ENCODE data around the gene CCDC8.

The CCDC8 gene

DNA sequence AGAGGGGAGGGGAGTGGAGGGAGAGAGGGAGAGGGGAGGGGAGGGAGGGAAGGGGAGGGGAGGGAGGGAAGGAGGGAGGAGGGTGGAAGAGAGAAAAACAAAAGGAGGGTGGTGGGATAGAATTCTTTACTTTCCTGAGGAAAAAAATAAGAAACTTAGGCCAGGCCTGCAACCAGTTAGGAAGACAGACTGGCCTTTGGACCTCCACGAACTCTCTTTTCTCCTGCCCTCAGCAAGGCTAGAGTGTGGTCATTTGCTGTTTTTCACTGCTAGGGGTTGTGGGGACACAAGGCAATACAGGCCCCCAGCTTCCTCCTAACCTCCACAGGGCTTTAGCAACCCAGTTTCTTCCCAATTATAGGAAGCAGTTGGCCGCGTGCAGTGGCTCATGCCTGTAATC lies 4.2 kb downstream of the CCDC8 start:
- no peak overlapping the region for H3K4me3 ChIP-seq (ENCODE audit: low read length)
- no peak for TF ChIP-seq CTCF (conservative IDR thresholded peaks at IDR 0.05; ENCODE audit: low read depth, low read length)
- no peak for DNase-seq (ENCODE audit: low read depth)

DNA sequence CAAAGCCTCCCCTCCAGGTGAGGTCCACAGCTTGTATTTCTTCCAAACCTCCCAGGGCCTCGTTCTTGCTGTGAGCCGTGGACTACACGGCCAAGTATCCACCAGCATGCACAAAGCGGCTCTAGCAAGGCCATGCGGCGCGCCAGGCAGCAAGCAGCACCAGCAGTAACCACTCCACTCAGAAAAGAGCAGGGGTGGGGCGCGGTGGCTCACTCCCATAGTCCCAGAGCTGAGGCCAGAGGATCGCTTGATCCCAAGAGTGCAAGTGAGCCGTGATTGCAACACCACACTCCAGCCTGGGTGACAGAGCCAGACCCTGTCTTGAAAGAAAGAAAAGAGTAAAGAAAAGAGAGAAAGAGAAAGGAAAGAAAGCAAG lies 4.7 kb downstream of the CCDC8 start:
- no peak for TF ChIP-seq CTCF (conservative IDR thresholded peaks at IDR 0.05; ENCODE audit: low read depth, low read length)
- DNase-seq (ENCODE audit: low read depth), result no peak
- no peak overlapping the region for H3K4me3 ChIP-seq (ENCODE audit: low read length)

- no peak for TF ChIP-seq CTCF (conservative IDR thresholded peaks at IDR 0.05; ENCODE audit: low read depth, low read length)
- H3K4me3 ChIP-seq (ENCODE audit: low read length), result no peak overlapping the region
- no peak for DNase-seq (ENCODE audit: low read depth)
These were observed 5.3 kb downstream of the CCDC8 start for GRCh38 chr19:46407856-46408663.

- H3K4me3 ChIP-seq (ENCODE audit: low read length), result no peak overlapping the region
- DNase-seq (ENCODE audit: low read depth), result no peak
- TF ChIP-seq CTCF (conservative IDR thresholded peaks at IDR 0.05; ENCODE audit: low read depth, low read length), result no peak
These were observed 6.4 kb downstream of the CCDC8 start for GRCh38 chr19:46406976-46407375.

DNA sequence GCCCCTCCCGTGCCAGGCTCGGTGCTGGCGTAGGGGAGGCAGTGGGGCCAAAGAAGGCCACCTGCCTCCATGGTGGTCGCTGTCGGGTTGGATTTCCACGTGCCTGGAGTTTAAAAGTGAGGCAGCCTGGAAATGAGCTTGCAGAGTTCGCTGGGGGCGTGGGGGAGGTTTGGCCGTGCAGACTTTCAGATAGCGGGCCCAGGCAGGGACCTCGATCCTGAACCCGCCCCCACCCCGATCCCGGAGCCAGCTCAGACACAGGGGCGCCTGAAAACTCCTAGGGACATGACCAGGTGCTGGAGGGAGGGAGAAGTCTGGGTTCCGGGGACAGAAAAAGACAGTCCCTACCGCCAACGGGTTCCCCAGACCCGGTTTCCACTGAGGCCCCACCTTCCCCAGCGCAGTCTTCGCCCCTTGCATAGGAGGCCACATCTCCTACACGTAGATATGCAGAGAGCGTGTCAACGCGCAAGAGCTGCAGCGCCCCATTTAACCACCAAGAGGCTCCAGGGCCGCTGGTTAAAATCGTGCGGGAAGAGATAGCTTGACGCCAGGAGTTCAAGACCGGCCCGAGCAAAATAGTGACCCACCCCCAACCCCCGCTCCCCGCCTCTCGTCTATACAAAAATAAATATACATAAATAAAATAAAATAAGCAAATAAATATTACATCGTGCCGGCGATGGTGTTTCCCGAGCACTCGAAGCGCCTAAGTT lies 8.5 kb downstream of the CCDC8 start:
- peak; percentile 18 for TF ChIP-seq CTCF (conservative IDR thresholded peaks at IDR 0.05; ENCODE audit: low read depth, low read length)
- DNase-seq (ENCODE audit: low read depth), result no peak
- no peak overlapping the region for H3K4me3 ChIP-seq (ENCODE audit: low read length)

DNA sequence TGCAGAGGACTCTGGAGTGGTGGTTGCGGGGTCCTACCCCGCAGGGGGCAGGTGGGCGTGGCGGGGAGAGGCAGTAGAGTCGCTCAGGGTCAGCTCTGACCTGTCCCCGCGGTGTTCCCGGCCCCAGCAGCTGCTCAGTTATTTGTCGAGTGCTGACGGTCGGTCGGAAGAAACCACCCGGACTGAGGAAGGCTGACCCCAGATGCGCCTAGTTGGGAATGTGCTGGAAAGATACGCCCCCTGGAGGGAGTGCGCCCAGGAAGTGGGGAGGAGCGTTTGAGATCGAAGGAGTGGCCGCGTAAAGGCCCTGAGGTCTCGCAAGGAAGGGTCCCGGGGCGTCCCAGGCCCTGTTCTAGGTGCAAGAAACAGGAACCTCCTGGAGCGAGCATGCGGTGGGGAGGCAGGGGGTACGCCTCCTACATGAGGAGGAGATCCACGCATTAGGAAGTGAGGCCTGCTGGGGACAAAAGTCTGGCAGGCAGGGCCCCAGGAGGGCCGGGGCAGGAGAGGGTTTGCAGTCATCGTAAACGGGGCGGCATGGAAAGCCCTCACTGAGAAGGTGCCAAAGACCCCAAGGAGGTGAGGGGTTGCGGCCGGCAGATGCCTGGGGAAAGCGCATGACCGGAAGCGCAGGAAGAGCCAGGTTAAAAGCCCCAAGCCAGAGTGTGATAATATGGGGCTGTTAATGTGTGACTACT lies 9.2 kb downstream of the CCDC8 start:
- H3K4me3 ChIP-seq (ENCODE audit: low read length), result peak overlapping the region; percentile 37
- TF ChIP-seq CTCF (conservative IDR thresholded peaks at IDR 0.05; ENCODE audit: low read depth, low read length), result peak; percentile 32
- no peak for DNase-seq (ENCODE audit: low read depth)

Data from retinal pigment epithelial cell (primary cell).